Skeletal muscle satellite cell (primary cell): ENCODE measurements around the gene SCAPER.

Source experiments
- H3K27me3 ChIP-seq: 2 replicates; pipeline ENCODE4 v1.7.0; 2013; ENCODE audit warnings: low read length; ENCODE audit not compliant: control insufficient read depth, insufficient read depth
- H3K36me3 ChIP-seq: 2 replicates; pipeline ENCODE4 v1.7.0; 2013; ENCODE audit warnings: mild to moderate bottlenecking, control low read depth, low read length; ENCODE audit not compliant: insufficient read depth
- H3K4me1 ChIP-seq: 2 replicates; pipeline ENCODE4 v1.7.0; 2013; ENCODE audit warnings: low read length; ENCODE audit not compliant: control insufficient read depth, insufficient read depth
- H3K4me2 ChIP-seq: 2 replicates; pipeline ENCODE4 v1.7.0; 2013; ENCODE audit warnings: mild to moderate bottlenecking, low read length
- H3K4me3 ChIP-seq: 2 replicates; pipeline ENCODE4 v1.7.0; 2013; ENCODE audit warnings: low read length
- H3K9ac ChIP-seq: 2 replicates; pipeline ENCODE4 v1.7.0; 2013; ENCODE audit warnings: mild to moderate bottlenecking, low read depth, low read length, moderate library complexity
- H3K9me3 ChIP-seq: replicated peaks from 2 replicates; pipeline ENCODE4 v1.7.0; 2013; ENCODE audit warnings: mild to moderate bottlenecking, control low read depth, low read length

Gene SCAPER

DNA sequence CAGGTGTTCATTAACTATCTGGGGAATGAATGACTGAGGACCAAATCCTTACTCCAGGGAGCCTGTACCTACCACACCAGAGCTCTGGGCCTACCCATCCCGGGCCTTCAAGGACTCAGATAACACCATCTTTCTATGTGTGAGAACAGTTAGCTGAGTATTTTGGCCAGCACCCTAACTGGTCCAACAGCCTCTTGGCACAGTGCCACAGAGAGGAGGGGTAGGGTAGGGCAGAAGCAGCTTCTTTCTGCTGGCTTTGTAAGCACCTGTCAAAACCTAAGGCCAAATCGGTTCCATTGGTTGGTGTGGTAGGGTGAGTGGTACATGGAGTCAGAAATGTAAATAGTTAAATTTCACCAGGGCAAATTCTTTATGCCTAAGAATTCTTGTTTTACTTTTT is 541.9 kb downstream of the SCAPER start:
- H3K9ac ChIP-seq: no peak overlapping the region
- no peaks in the 10 kb centered on the region for H3K27me3 ChIP-seq
- H3K4me3 ChIP-seq: no peak overlapping the region
- peaks cover 4% of the 10 kb centered on the region for H3K4me1 ChIP-seq
- no peaks in the 10 kb centered on the region for H3K9me3 ChIP-seq
- H3K4me2 ChIP-seq: no peak overlapping the region
- H3K36me3 ChIP-seq: no peaks in the 10 kb centered on the region

DNA sequence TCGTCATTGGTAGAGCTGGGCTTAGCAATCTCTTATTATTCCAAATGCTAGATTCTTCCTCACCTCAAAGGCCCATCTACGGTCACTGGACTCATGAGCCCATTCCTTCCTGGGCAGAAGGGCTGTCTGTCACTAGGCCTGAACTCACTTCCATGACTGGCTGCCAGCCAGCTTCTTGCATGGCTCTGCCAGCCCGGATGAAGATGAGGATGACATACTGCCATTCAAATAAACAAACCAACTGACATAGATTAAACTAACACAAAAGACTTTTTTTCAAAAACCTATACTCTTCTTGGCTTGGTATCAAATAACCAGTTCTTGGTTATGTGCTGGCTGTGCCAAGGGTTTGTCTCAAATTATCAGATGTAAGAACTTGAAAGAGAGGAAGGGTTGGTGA is 544.7 kb downstream of the SCAPER start:
- no peak overlapping the region for H3K4me3 ChIP-seq
- H3K36me3 ChIP-seq: no peaks in the 10 kb centered on the region
- no peak overlapping the region for H3K9ac ChIP-seq
- no peak overlapping the region for H3K4me2 ChIP-seq
- no peaks in the 10 kb centered on the region for H3K9me3 ChIP-seq
- H3K27me3 ChIP-seq: no peaks in the 10 kb centered on the region
- no peaks in the 10 kb centered on the region for H3K4me1 ChIP-seq

DNA sequence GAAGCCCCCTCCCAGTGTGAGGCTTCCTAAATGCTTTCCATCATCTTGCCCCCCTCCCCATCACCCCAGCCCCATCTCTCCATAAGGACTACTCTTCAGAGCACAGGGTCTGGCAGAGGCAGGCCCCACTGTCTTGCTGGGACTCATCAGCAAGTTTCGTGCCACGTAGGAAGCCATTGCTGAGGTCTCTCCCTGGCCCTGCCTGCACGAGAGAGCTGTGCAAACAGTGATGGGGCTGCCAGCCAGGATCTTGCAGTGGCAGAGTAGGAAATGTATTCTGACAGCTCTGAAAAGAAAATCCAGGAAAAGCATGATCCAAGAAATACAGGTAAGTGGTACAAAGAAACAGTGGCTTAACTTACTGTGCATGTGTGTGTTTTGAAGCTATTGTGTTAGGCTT is 546.0 kb downstream of the SCAPER start:
- Histone ChIP-seq H3K4me1 (no peaks in the 10 kb centered on the region), H3K4me3 (no peak overlapping the region), H3K4me2 (no peak overlapping the region), H3K27me3 (no peaks in the 10 kb centered on the region), H3K9ac (no peak overlapping the region), H3K9me3 (no peaks in the 10 kb centered on the region), H3K36me3 (no peaks in the 10 kb centered on the region)

DNA sequence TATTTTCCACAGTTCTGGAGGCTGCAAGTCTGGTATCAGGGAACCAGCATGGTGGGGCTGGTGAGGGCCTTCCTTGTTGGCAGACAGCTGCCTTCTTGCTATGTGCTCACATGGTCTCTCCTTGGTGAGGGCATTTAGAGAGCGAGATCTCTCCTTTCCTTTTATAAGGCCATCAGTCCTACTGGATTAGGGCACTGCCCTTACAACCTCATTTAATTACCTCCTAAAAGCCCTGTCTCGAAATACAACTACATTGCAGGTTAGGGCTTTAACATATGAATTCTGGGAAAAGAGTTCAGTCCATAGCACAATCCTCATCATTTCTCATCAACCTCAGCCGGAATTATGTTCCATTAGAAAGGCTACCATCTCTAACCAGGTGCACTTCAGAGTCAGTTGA is 546.7 kb downstream of the SCAPER start:
- Histone ChIP-seq H3K9ac (no peak overlapping the region), H3K27me3 (no peaks in the 10 kb centered on the region), H3K36me3 (no peaks in the 10 kb centered on the region), H3K4me1 (no peaks in the 10 kb centered on the region), H3K9me3 (no peaks in the 10 kb centered on the region), H3K4me3 (no peak overlapping the region), H3K4me2 (no peak overlapping the region)

DNA sequence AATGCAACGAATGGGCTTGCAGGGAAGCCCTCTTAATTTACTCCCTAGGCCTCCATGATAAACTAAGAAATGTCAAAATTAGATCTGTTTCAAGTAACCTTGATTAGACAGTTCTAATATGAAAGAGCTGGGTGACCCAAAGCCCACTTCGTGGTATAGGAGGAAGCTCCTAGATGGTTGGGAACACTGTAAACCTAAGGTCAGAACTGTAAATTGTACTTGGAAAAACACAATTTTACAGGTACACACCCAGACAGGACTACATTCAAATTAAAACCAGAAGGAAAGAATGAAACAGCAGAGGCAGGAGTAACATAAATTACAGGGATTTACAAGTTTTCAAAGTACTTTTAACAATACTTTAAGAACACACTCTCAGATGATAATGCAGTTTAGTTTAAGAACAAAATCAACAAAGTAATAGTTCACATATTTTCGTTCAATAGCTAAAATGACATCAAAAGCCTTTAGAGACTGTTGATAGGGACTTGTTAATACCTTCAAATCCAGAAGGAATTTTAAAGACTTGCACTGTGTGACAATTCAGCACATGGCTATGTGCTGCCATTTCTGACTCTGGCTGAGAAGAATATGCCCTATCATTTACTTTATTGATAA is 550.2 kb downstream of the SCAPER start:
- no peaks in the 10 kb centered on the region for H3K36me3 ChIP-seq
- H3K4me1 ChIP-seq: no peaks in the 10 kb centered on the region
- no peaks in the 10 kb centered on the region for H3K27me3 ChIP-seq
- no peak overlapping the region for H3K4me2 ChIP-seq
- no peaks in the 10 kb centered on the region for H3K9me3 ChIP-seq
- no peak overlapping the region for H3K4me3 ChIP-seq
- H3K9ac ChIP-seq: no peak overlapping the region

DNA sequence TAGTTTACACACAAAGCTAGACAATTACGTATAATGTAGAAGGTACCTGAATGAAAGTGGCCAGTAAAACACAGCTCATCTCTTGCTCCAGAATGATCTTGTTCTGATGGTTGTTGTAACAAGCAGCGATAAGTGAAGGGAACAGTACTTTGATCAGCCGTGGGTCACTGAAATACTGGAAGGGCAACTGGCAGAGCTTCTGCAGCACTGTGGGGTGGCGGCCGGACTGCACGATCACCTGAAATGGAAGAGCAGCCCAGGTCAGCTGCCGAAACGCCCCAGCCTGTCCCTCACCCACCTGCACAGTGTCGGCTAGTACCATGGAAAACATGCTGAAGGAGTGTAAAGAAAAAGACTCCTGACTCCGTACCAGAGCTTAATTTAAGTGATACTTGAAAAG is 551.2 kb downstream of the SCAPER start:
- Histone ChIP-seq H3K9me3 (no peaks in the 10 kb centered on the region), H3K4me3 (no peak overlapping the region), H3K4me2 (no peak overlapping the region), H3K4me1 (peaks cover 3% of the 10 kb centered on the region), H3K9ac (no peak overlapping the region), H3K36me3 (no peaks in the 10 kb centered on the region), H3K27me3 (no peaks in the 10 kb centered on the region)

DNA sequence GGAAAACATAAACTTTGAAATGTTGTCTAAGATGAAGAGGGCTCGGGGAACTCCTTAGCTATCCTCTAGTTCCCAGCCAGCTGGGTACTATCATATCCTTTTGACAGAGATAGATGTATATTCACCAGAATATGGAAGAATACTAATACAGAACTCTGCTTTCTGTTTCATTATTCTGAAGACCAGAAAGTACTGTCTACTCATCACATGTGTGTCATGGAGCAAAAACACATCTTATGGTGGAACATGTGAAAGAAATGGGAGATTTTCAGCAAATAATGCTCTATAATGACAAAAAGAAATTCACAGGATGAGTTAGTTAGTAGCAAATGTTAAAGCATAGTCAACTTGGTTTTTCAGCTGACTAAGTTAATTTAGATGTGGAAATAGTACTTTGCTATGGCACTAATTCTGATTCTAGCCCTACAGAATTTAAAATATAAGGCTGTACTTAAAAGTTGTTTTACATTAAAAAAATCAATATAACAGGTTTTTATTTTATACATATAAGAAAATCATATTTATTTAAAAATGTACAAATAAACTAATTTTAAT is 552.0 kb downstream of the SCAPER start:
- Histone ChIP-seq H3K4me2 (no peak overlapping the region), H3K9me3 (no peaks in the 10 kb centered on the region), H3K4me3 (no peak overlapping the region), H3K4me1 (peaks cover 3% of the 10 kb centered on the region), H3K36me3 (no peaks in the 10 kb centered on the region), H3K9ac (no peak overlapping the region), H3K27me3 (no peaks in the 10 kb centered on the region)

DNA sequence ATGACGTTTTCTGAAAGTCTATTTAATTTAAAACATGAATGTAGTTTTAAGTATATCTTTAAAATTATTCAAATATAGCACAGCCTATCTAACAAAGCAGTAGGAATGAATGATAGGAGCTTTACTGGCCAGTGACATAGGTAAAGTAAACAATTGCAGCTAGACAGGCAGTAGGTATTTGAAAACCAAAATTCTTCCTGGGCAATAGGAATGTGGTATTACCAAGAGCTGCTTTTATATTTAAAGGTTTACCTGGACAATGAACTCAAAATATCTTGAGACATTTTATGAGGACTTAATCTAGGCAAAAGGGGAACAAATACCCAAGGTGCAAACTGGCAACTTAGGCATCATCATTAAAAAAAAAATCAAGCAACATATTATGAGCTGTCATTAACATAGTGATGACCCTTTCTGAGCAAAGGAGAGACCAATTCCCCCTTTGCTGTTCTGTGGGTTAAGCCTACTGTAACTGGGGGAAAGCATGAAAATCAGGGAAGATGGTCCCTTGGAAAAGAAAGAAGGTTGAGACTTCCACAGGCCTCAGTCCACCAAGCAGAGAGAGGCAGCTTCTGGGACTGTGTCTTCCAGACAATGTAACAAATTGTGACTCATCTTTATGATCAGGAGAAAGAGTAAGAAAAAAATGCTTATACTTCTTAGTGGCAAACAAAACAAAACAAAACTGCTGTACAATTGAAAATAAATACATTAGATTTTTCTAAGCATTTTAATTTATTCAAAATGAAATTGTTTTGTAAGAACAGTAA is 555.7 kb downstream of the SCAPER start:
- H3K4me3 ChIP-seq: no peak overlapping the region
- H3K27me3 ChIP-seq: peaks cover 11% of the 10 kb centered on the region
- peaks cover 3% of the 10 kb centered on the region for H3K4me1 ChIP-seq
- no peak overlapping the region for H3K9ac ChIP-seq
- H3K36me3 ChIP-seq: peaks cover 4% of the 10 kb centered on the region
- H3K9me3 ChIP-seq: no peaks in the 10 kb centered on the region
- H3K4me2 ChIP-seq: no peak overlapping the region

DNA sequence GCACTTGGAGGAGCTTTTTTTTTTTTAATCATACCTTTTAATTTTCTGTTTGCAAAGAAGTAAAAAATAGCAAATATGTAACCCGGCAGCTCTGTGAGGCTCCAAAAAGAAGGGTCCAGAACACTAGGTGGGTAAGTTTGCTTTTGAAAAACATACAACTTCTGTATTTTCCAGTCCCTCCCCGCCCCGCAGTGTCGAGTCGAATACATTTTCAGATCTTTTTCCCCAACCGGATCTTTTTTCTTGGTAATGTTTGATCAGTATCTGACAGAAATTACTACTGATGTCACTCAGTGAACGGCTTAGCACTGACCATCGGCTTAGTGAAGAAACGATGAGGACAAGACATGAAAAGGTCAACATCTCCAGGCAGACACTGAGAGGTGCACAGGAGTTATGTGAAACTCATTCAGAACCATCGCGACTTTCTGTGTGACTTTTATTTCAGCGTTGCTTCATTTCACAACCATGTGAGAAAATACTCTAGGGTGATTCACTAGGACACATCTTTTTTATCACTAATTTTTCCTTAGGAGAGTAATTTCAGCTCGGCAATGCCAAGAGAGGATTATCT is 557.6 kb downstream of the SCAPER start:
- Histone ChIP-seq H3K27me3 (peaks cover 27% of the 10 kb centered on the region), H3K4me1 (peaks cover 5% of the 10 kb centered on the region), H3K9me3 (no peaks in the 10 kb centered on the region), H3K4me2 (no peak overlapping the region), H3K9ac (no peak overlapping the region), H3K36me3 (peaks cover 4% of the 10 kb centered on the region), H3K4me3 (no peak overlapping the region)

DNA sequence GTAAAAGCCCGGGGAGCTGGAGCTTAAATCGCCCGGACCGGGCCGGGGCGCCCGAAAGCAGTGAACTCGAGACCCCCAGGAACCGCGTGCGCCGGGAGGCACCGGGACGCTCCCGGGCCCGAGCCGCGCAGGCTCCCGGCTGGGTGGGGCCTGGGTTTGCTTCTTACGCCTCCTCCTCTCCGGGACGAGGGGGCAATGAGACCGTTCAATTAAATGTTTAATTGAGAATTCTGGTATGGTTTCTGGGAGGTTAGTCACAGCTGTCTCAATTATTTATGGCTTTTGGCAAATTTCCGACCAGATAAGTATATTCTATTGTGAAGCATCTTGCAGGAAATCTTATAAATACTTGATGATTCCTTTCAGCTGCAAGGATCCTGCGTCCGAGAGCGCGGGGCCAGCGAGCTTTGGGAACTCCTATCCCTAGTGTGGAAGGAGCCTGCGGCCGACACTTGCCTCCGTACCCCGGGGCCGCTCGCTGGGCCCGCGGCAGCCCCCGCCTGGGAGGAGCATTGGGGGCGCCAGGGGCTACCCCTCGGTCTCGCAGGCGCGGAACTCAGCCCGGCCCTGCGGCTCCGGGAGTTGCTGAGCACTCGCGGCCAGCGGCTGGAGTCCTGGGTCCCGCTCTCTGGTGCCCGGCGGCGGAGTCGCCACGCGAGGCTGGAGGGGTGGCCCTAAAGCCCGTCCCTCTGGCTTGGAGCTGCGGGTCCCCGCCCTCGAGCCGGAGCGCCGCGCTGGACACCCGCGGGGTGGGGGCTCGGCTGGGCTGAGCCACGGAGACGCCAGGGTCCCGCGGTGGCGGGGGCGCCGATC is 558.3 kb downstream of the SCAPER start:
- H3K4me2 ChIP-seq: no peak overlapping the region
- H3K4me3 ChIP-seq: no peak overlapping the region
- H3K4me1 ChIP-seq: peaks cover 5% of the 10 kb centered on the region
- no peaks in the 10 kb centered on the region for H3K9me3 ChIP-seq
- peaks cover 31% of the 10 kb centered on the region for H3K27me3 ChIP-seq
- peaks cover 8% of the 10 kb centered on the region for H3K36me3 ChIP-seq
- no peak overlapping the region for H3K9ac ChIP-seq
